Vagina (tissue), 2 donors: ENCODE measurements around the gene SLC13A3.

ENCODE experiments used
- POLR2A ChIP-seq, 2 donors: fragments of 450-650 bp; IDR thresholded peaks; one replicate each; pipeline ENCODE4 v1.6.1; 2017; ENCODE audit warnings: antibody characterized with exemption in 2 of 2, mild to moderate bottlenecking in 2 of 2, moderate library complexity in 2 of 2
- POLR2AphosphoS5 ChIP-seq, 2 donors: sonication (generic); formaldehyde crosslinking; IDR thresholded peaks; one replicate each; pipeline ENCODE4 v1.9.0; 2017; ENCODE audit warnings: antibody characterized with exemption in 2 of 2, mild to moderate bottlenecking in 2 of 2, low read depth in 1 of 2; ENCODE audit not compliant: insufficient read depth in 1 of 2
- TF ChIP-seq, protein P1 (sequence below), 3 experiments: fragments of 450-650 bp in 2 of 3; fragments of 200-600 bp in 1 of 3; sonication (generic) in 1 of 3; IDR thresholded peaks; one replicate each; pipeline ENCODE4 v1.5.1; 2017 to 2019; ENCODE audit warnings: antibody characterized with exemption in 3 of 3, mild to moderate bottlenecking in 2 of 3, moderate library complexity in 2 of 3

DNA sequence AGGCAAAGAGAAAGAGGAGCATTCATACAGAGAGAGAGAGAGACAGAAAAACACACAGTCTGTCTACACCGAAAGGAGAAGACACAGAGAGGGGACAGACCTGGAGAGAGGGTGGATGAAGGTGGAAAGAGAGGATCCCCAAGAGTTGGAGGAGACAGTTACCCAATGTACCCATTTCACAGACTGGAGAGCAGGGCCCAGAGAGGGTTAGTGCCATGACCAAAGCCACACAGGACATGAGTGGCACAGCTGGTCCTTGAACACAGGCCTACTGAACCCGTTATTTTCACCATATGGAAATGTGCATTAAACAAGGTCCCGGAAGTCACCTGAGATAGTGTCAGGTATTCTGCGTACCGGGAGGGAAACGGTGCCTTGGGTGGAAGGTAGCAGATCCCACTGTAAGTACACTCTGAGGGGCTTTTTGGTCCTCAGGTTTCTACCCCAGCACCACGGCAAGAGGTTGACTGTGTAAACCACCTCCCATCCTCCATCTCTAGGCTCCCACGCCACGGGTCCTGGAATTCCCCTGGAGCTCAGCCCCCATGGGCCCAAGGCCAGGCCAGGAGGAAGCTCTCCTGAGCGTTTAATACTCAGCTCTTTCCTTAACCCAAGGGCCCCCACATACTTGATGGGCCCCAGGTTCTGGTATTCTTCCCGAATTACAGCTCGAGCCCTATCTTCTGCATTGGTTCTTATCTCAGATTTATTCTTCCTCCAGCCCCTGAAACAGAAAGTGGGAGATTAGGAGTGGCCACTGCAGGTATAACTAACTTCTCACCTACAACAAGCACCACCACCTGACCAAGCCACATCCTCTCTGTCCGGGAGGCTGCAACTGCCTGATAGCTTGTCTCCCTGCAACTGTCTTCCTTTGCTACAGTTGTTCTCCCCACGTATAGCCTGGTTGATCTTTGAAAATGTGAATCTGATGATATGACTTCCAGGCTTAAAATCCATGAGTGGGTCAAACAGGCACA is 62.4 kb downstream of the SLC13A3 start:
- TF ChIP-seq, protein P1, sequence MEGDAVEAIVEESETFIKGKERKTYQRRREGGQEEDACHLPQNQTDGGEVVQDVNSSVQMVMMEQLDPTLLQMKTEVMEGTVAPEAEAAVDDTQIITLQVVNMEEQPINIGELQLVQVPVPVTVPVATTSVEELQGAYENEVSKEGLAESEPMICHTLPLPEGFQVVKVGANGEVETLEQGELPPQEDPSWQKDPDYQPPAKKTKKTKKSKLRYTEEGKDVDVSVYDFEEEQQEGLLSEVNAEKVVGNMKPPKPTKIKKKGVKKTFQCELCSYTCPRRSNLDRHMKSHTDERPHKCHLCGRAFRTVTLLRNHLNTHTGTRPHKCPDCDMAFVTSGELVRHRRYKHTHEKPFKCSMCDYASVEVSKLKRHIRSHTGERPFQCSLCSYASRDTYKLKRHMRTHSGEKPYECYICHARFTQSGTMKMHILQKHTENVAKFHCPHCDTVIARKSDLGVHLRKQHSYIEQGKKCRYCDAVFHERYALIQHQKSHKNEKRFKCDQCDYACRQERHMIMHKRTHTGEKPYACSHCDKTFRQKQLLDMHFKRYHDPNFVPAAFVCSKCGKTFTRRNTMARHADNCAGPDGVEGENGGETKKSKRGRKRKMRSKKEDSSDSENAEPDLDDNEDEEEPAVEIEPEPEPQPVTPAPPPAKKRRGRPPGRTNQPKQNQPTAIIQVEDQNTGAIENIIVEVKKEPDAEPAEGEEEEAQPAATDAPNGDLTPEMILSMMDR (IDR thresholded peaks at IDR 0.05): no peak
- TF ChIP-seq POLR2AphosphoS5 (IDR thresholded peaks at IDR 0.05; ENCODE audit: insufficient read depth in 1 of 2, low read depth in 1 of 2): no peak
- TF ChIP-seq POLR2A (IDR thresholded peaks at IDR 0.05): no peak
